NCI-H446 (cell line): ENCODE measurements around the gene SIRPB1.
"Not testable (repeated sequence)": the region's sequence is repeated elsewhere in the genome, so short reads cannot be mapped to it uniquely, and the experiment has no call there.

Experiments
- DNase-seq, 2 experiments: peaks; one replicate each; lab custom pipeline; 2025; lab: John Stamatoyannopoulos, UW

Gene SIRPB1

GRCh38 chr20:1637226-1637625, 17.4 kb upstream of the SIRPB1 start:
- no peak for DNase-seq

DNA sequence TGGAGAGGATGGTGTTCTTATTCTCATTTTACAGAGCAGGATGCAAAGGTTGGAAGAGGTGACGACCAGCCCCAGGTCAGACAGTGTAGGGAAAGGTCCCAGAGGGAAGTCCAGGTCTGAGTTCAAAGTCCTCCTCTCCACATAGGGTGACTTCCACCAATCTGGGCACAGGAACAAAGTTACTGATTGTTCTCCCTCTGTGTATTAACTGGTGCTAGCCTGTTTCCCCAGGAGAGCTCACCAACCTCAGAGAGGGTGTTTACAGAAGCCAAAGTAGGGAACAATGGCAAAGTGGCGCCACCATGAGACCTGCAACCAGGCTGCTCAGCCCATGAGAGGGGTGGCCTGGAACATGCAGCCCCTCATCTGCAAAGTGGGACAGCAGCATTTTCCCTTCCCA, 16.8 kb upstream of the SIRPB1 start:
- DNase-seq: no peak

- DNase-seq: no peak
Observed at GRCh38 chr20:1635291-1635979, 15.6 kb upstream of the SIRPB1 start.

GRCh38 chr20:1633535-1633934, 13.7 kb upstream of the SIRPB1 start:
- DNase-seq: no peak

DNA sequence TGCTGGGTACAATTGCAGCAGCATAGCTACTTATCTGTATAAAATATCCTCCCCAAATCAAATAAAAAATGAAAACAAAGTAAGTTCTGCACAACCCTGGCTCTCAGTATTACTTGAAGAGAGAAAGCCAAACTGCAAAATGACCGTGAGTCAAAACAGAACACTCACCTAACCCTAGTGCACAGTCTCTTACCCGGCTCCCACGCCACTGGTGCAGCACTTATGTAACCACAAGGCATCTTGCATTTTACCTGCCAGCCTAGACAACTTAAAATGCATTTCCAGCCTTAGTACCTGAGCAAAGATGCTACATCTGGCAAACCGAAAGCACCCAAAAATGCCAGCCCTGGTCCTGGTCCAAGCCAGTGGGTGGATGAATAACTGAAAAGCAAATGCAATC, 12.4 kb upstream of the SIRPB1 start:
- DNase-seq: no peak

DNA sequence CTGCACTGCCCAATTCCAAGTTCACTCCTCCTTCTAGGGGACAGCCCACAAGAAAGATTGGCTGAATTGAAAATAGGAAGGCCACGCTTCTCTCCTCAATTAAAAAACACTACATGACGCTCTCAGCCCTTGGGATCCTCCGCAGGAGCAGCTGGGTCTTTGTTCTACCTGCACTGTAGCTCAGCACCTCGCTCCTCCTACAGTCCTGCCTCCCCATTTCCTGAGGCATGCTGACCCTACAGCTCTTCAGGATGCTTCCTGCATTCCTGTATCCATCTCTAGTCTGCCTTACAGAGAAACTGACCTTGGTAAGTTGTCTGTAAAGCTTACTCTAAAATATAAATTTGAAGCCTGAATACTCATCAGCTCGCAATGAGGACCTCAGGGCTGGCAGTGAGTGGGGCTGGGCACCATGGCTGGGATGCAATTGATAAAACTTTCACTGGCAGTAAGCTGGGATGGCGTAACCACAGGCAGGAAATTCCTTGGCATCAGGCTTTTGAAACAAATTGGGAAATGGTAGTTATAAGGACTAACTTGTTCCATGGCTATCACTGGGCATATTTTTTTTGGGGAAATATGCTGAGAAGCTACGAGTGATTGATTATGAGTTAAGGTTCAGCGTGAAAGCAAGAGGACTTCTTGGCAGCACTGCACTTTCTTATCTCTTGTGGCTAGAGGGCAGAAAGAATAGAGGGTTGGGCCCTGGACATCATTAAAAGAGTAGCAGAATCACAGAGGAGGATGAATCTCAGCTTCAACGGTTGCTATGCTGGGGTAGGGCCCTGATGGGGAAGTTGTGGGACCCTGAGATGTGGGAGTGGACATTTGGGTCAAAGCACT, 11.7 kb upstream of the SIRPB1 start:
- DNase-seq: no peak

DNA sequence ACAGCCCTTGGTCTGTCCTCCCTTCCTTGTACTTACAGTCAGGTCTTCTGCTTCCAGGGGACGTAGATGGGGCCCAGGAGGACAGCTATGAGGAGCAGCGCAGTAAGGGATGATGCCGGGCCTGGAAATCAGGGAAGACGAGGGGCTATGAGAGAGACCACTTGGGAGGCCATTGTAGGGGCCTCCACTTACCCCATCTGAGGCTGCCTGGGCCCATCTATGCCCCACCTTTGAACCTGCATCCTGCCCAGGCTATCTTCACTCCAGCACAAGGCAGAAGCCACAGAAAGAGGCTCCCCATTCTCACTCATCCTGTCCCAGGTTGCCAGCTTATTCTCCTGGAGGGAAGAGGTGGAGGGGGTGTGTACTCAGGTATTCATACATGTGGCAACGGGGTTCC, 10.4 kb upstream of the SIRPB1 start:
- no peak for DNase-seq

DNA sequence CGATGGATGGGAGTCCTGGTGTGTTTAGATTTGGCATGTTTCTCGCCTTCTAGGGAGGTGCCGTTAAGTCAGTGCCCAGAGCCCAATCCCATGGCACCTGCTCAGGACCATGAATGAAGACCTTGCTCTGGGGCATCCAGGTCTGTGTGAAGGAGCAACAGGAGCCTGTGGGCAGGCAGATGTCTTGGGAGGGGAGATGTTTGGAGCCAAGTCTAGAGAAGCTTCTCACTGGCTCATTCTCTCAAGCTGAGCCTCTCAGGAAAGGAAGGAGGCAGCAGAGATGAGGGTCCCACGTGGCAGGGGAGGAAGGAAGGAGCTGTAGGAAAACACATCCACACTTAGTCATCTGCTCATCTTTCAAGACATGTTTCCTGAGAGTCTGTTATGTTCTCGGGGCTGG, 9.5 kb upstream of the SIRPB1 start:
- no peak for DNase-seq

DNA sequence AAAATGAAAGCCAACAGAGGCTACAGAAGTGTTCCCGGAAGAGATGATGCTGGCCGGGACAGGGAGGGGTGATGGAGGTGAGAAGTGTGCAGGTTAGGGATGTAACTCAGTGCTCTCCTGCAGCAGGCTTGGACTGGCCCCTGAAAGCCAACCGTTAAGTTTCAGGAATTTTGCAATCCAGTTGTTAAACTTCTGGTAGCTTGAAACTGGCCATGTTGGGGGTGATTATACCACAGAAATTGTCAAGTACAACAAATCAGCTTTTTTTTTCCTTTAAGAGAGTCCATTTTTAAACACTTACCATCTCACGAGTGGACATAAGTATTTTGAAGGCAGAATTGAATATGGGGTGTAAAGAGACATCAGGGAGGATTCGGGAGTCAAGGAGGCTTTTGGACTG, 8.8 kb upstream of the SIRPB1 start:
- DNase-seq: no peak

DNA sequence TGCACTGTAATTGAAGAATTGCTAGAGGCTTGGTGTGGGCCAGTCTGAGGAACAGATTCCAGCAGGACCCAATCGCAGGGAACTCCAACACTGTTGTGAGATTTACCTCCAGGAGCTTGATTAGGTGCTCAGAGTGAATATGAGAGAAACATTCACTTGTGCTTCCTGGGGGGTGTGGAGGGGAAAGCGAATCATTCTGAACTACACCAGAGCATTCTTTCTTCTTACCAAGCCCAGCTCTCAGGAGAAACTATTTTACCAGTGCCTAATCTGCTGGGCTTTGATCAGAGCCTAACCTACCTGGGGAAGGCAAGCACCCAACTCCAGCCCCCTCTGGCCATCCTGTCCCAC, 7.4 kb upstream of the SIRPB1 start:
- DNase-seq: no peak

DNA sequence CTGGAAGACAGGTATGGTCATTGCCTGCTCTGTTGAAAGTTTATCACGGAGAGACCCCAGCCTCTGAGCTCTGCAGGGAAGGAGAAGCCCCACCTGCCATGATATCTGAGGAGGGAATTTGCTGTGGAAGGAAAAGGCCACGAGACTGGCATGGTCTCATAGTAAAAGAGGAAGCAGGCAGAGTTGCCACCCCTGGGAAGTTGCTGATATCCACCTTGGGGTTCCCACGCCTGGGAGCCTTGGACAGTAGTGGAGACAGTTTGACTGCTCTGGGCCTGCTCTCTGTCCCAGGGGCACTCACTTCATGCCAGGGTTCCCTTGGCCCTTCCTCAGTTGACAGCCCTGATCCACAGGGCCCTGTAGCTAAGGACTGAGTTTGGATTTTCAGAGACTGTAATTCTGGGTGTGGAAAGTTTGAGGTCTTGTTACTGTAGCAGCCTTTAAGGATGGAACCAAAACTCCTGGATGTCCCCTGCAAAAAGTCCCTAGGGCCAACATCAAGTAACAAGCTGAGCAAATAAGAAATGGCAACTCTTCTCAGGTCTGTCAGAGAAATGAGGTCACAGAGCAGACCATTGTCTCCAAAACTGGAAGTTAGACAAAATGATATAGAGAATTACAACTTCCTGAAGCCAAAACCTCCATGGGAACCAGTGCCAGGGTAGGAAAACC, 6.9 kb upstream of the SIRPB1 start:
- no peak for DNase-seq

DNA sequence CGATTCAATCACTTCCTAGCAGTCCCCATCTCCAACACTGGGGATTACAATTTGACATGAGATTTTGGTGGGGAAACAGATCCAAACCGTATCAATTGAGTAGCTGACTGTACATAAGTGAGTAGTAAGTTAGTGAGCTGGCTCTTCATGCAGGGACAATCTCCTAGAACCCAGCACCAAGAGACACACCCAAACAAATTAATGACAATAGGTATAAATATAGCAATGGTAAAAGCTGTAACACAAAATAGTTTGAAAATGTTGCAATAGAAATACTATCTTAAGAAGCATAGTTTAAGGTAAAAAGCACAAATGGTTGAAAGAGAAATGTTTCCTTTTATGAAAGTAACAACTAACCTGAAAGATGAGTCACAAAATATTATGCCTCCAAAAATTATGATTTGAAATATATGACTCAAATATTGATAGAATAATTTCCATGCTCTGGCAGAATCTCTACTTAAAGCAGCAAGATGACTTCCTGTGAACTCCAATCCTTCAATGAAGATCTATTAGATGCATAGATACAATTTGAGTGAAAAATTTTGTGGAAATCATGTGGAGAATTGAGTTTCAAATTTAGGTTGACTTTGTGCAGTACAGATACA, 5.4 kb upstream of the SIRPB1 start:
- no peak for DNase-seq

- no peak for DNase-seq
Observed at GRCh38 chr20:1623501-1624205, 3.8 kb upstream of the SIRPB1 start.

DNA sequence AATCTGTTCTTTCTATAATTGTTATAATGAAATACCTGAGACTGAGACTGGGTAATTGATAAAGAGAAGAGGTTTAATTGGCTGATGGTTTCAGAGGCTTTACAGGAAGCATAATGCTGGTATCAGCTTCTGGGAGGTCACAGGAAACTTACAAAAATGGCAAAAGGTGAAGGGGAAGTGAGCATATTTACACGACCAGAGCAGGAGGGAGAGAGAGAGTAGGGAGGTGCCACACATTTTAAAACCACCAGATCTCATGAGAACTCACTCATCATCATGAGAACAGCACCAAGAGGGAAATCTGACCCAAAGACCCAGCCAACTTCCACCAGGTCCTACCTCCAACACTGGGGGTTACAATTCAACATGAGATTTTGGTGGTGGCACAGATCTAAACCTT, 2.6 kb upstream of the SIRPB1 start:
- no peak for DNase-seq

- no peak for DNase-seq
Observed at GRCh38 chr20:1621316-1621715, 1.5 kb upstream of the SIRPB1 start.

DNA sequence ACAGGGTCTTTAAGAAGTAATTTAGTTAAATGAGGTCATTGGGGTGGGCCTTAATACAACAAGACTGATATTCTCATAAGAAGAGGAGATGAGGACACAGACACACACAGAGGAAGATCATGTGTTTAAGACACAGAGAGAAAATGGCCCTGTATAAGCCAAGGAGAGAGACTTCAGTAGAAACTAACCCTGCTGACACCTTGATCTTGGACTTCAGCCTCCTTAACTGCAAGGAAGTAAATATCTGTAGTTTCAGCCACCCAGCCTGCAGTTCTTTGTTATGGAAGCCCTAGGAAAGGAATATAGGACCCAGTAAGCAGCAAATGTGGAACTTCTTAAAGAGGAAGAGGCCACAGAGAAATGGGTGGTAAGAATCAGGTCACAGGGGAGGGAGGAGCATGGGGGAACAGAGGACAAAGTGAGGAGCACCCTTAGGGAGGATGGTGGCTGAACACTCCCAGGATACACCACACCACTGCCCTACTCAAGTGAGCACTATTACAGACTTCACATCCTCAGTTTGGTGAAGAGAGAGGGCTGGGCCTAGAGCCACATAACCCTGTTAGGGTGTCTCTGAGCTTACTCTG, 762 bp downstream of the SIRPB1 start:
- no peak for DNase-seq

- no peak for DNase-seq
Observed at GRCh38 chr20:1618479-1618878, 1.3 kb downstream of the SIRPB1 start.

GRCh38 chr20:1616858-1617434, 2.9 kb downstream of the SIRPB1 start:
- no peak for DNase-seq

DNA sequence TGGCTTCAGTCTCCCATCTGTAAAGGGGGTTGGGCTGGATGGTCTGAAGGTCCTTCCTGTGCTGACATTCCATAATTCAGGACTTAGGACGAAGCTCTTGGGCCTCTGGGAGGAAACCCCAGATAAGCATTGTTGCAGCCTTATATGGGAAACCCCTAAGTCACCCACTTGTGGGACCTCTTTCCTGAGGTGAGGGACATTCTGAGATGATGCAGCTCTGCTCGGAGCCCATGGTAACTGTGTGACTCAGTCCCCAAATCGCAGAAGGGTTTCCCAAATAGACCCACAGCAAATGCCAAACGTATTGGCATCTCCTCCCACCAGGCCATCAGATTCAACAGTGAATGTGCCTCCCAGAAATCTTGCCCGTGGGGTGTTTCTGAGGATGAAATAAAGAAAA, 9.4 kb downstream of the SIRPB1 start:
- not testable (repeated sequence) for DNase-seq

- not testable (repeated sequence) for DNase-seq
Observed at GRCh38 chr20:1608678-1609347, 11.0 kb downstream of the SIRPB1 start.

DNA sequence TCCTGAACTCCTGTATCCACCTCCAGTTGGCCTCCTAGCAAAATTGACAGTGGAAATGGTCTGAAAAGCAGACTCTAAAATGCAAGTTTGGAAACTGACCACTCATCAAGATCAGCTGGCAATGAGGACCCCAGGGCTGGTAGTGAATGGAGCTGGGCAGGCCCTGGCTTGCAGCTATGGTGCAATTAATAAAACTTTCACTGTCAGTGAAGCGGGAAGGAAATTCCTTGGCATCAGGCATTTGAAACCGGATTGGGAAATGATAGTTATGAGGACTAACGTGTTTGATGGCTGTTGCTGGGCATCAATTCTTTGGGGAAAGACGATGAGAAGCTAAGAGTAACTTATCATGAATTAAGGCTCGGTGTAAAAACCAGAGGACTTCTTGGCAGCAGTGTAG, 19.1 kb downstream of the SIRPB1 start:
- DNase-seq: no peak
